WTC11 (cell line): ENCODE data around the gene TFAP2E. TPM values are rescaled to one million over a fixed set of nuclear protein-coding genes. Genes with fewer than 3 reads are reported as not detected.

ENCODE experiments used
- ATAC-seq: fragments of 200-7000 bp; cut with Tn5 transposase; 2 replicates; pipeline ENCODE4 v1.10.0; 2021; ENCODE audit warnings: mild to moderate bottlenecking, moderate library complexity
- CTCF ChIA-PET: fragments of 300-600 bp; sonication (Branson Sonifier 250); formaldehyde crosslinking; loops from one replicate; lab custom pipeline; 2021; ENCODE audit warnings: antibody characterized with exemption; lab: Charles Lee
- POLR2A ChIA-PET: fragments of 350-600 bp; sonication (Branson Sonifier 250); formaldehyde crosslinking; loops from one replicate; lab custom pipeline; 2021; ENCODE audit warnings: antibody characterized with exemption; lab: Charles Lee
- DNase-seq: peaks from one replicate; pipeline ENCODE4 v3.0.0; 2021; ENCODE audit warnings: low spot score
- H3K27ac Mint-ChIP-seq: 2 replicates; pipeline ENCODE4 v1.8.0; 2021; ENCODE audit warnings: mixed read lengths
- H3K27me3 Mint-ChIP-seq: 2 replicates; pipeline ENCODE4 v1.8.0; 2021; ENCODE audit warnings: low read depth, mild to moderate bottlenecking, moderate library complexity, mixed read lengths
- H3K36me3 Mint-ChIP-seq: 2 replicates; pipeline ENCODE4 v1.8.0; 2021; ENCODE audit warnings: mixed read lengths
- H3K4me1 Mint-ChIP-seq: 2 replicates; pipeline ENCODE4 v1.8.0; 2022; ENCODE audit warnings: mixed read lengths
- H3K4me3 Mint-ChIP-seq: 2 replicates; pipeline ENCODE4 v1.8.0; 2021; ENCODE audit warnings: mild to moderate bottlenecking, moderate library complexity, mixed read lengths
- H3K9me3 Mint-ChIP-seq: 2 replicates; pipeline ENCODE4 v1.8.0; 2021; ENCODE audit warnings: mixed read lengths
- ETV6 ChIP-seq: sonication (generic); formaldehyde crosslinking; IDR thresholded peaks from 2 replicates; pipeline ENCODE4 v1.8.1; 2022; ENCODE audit warnings: mild to moderate bottlenecking, missing genetic modification reagents
- FOXK1 ChIP-seq: sonication (generic); formaldehyde crosslinking; IDR thresholded peaks from 2 replicates; pipeline ENCODE4 v1.8.0; 2022; ENCODE audit warnings: mild to moderate bottlenecking, moderate library complexity, missing genetic modification reagents
- MXD4 ChIP-seq: fragments of 250-450 bp; sonication (Bioruptor Pico); IDR thresholded peaks from 2 replicates; pipeline ENCODE4 v1.8.0; 2021; ENCODE audit warnings: mild to moderate bottlenecking, moderate library complexity, borderline replicate concordance
- PRRX2 ChIP-seq: fragments of 250-450 bp; sonication (Bioruptor Pico); IDR thresholded peaks from 2 replicates; pipeline ENCODE4 v1.8.0; 2021; ENCODE audit warnings: mild to moderate bottlenecking
- TEAD4 ChIP-seq: sonication (generic); formaldehyde crosslinking; IDR thresholded peaks from 2 replicates; pipeline ENCODE4 v1.8.0; 2022; ENCODE audit warnings: mild to moderate bottlenecking, missing genetic modification reagents
- ZNF232 ChIP-seq: sonication (generic); formaldehyde crosslinking; IDR thresholded peaks from 2 replicates; pipeline ENCODE4 v1.8.0; 2022; ENCODE audit warnings: mild to moderate bottlenecking, missing genetic modification reagents
- ZNF317 ChIP-seq: sonication (generic); formaldehyde crosslinking; IDR thresholded peaks from 2 replicates; pipeline ENCODE4 v1.8.1; 2023; ENCODE audit warnings: low read depth, mild to moderate bottlenecking, moderate library complexity, missing genetic modification reagents, borderline replicate concordance
- total RNA-seq: library from RNA; stranded (reverse); gene quantifications from 3 replicates; pipeline ENCODE4 v1.2.3, GENCODE V29; 2021
- TF ChIP-seq, protein P1 (sequence below): sonication (generic); formaldehyde crosslinking; IDR thresholded peaks from 2 replicates; pipeline ENCODE4 v1.8.0; 2022; ENCODE audit warnings: missing genetic modification reagents
- TF ChIP-seq, protein P2 (sequence below): sonication (generic); formaldehyde crosslinking; IDR thresholded peaks from 2 replicates; pipeline ENCODE4 v1.8.1; 2023; ENCODE audit warnings: mild to moderate bottlenecking, moderate library complexity, missing genetic modification reagents
- TF ChIP-seq, protein P3 (sequence below): sonication (generic); formaldehyde crosslinking; IDR thresholded peaks from 2 replicates; pipeline ENCODE4 v1.8.1; 2023; ENCODE audit warnings: mild to moderate bottlenecking, missing genetic modification reagents, borderline replicate concordance
- TF ChIP-seq, protein P4 (sequence below): sonication (generic); formaldehyde crosslinking; conservative IDR thresholded peaks from 2 replicates; pipeline ENCODE4 v1.8.1; 2023; ENCODE audit warnings: mild to moderate bottlenecking, low read depth, missing genetic modification reagents, moderate library complexity

Gene TFAP2E
- total RNA-seq, 1 experiment from 2014 or later = 1.7 TPM

DNA sequence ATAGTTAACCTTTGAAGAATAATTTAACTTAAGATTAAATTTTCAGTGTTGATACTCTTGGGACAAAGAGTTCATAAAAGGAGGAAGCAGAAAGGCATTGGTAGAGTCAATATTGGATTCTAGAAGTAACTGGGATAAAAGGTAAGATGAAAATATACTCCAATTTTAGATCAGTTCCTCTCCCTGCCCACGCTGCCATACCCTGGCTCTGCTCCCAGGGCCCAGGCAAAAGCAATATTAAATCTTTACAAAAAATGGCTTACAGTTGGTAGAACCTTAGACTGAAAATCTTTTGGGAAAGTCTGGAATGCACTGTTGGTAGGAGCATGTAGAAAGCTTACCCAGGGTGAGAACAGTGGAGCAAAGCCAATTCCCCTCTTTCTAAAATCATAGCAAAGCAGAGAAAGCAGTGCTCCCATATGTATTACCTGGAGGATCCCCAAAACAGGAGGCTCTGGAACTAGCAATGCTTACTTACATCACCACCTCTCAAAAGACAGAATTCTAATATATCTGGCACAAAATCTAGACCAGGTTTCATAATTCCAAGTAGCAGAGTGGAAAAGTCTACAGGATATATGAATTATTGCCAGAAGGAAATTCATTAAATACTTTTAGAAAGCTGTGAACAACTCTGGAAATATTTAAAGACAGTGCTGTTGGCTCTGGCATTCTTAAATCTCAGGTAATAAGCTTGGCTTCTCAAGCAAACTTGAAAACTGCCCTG lies 40.5 kb upstream of the TFAP2E start:
- Mint-ChIP-seq H3K36me3 (peaks cover 48% of the 10 kb centered on the region), H3K27ac (no peak overlapping the region), H3K4me3 (no peak overlapping the region), H3K27me3 (no peaks in the 10 kb centered on the region), H3K4me1 (peaks cover 39% of the 10 kb centered on the region), H3K9me3 (peaks cover 30% of the 10 kb centered on the region)
- TF ChIP-seq FOXK1 (no peak), MXD4 (CRISPR knock-in tag) (no peak), PRRX2 (CRISPR knock-in tag) (no peak), ZNF317 (no peak), TEAD4 (CRISPR knock-in tag) (no peak), ETV6 (CRISPR knock-in tag) (no peak)
- TF ChIP-seq, protein P1, sequence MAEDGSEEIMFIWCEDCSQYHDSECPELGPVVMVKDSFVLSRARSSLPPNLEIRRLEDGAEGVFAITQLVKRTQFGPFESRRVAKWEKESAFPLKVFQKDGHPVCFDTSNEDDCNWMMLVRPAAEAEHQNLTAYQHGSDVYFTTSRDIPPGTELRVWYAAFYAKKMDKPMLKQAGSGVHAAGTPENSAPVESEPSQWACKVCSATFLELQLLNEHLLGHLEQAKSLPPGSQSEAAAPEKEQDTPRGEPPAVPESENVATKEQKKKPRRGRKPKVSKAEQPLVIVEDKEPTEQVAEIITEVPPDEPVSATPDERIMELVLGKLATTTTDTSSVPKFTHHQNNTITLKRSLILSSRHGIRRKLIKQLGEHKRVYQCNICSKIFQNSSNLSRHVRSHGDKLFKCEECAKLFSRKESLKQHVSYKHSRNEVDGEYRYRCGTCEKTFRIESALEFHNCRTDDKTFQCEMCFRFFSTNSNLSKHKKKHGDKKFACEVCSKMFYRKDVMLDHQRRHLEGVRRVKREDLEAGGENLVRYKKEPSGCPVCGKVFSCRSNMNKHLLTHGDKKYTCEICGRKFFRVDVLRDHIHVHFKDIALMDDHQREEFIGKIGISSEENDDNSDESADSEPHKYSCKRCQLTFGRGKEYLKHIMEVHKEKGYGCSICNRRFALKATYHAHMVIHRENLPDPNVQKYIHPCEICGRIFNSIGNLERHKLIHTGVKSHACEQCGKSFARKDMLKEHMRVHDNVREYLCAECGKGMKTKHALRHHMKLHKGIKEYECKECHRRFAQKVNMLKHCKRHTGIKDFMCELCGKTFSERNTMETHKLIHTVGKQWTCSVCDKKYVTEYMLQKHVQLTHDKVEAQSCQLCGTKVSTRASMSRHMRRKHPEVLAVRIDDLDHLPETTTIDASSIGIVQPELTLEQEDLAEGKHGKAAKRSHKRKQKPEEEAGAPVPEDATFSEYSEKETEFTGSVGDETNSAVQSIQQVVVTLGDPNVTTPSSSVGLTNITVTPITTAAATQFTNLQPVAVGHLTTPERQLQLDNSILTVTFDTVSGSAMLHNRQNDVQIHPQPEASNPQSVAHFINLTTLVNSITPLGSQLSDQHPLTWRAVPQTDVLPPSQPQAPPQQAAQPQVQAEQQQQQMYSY (CRISPR knock-in tag) = no peak
- TF ChIP-seq, protein P2, sequence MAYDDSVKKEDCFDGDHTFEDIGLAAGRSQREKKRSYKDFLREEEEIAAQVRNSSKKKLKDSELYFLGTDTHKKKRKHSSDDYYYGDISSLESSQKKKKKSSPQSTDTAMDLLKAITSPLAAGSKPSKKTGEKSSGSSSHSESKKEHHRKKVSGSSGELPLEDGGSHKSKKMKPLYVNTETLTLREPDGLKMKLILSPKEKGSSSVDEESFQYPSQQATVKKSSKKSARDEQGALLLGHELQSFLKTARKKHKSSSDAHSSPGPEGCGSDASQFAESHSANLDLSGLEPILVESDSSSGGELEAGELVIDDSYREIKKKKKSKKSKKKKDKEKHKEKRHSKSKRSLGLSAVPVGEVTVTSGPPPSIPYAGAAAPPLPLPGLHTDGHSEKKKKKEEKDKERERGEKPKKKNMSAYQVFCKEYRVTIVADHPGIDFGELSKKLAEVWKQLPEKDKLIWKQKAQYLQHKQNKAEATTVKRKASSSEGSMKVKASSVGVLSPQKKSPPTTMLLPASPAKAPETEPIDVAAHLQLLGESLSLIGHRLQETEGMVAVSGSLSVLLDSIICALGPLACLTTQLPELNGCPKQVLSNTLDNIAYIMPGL (CRISPR knock-in tag) = no peak
- TF ChIP-seq, protein P3, sequence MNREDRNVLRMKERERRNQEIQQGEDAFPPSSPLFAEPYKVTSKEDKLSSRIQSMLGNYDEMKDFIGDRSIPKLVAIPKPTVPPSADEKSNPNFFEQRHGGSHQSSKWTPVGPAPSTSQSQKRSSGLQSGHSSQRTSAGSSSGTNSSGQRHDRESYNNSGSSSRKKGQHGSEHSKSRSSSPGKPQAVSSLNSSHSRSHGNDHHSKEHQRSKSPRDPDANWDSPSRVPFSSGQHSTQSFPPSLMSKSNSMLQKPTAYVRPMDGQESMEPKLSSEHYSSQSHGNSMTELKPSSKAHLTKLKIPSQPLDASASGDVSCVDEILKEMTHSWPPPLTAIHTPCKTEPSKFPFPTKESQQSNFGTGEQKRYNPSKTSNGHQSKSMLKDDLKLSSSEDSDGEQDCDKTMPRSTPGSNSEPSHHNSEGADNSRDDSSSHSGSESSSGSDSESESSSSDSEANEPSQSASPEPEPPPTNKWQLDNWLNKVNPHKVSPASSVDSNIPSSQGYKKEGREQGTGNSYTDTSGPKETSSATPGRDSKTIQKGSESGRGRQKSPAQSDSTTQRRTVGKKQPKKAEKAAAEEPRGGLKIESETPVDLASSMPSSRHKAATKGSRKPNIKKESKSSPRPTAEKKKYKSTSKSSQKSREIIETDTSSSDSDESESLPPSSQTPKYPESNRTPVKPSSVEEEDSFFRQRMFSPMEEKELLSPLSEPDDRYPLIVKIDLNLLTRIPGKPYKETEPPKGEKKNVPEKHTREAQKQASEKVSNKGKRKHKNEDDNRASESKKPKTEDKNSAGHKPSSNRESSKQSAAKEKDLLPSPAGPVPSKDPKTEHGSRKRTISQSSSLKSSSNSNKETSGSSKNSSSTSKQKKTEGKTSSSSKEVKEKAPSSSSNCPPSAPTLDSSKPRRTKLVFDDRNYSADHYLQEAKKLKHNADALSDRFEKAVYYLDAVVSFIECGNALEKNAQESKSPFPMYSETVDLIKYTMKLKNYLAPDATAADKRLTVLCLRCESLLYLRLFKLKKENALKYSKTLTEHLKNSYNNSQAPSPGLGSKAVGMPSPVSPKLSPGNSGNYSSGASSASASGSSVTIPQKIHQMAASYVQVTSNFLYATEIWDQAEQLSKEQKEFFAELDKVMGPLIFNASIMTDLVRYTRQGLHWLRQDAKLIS (CRISPR knock-in tag) = no peak
- ATAC-seq (no peak), DNase-seq (no peak)
- ChIA-PET CTCF (interaction anchor here (0.9 to 2.4 kb wide), 4 partner anchors 12 to 89 kb away, joined by 3 to 6 read pairs (median 4); no protein-coding TSS in a partner anchor), POLR2A (interaction anchor here (0.6 kb wide), 1 partner anchor 236 kb away, joined by 3 read pairs; no protein-coding TSS in a partner anchor)

DNA sequence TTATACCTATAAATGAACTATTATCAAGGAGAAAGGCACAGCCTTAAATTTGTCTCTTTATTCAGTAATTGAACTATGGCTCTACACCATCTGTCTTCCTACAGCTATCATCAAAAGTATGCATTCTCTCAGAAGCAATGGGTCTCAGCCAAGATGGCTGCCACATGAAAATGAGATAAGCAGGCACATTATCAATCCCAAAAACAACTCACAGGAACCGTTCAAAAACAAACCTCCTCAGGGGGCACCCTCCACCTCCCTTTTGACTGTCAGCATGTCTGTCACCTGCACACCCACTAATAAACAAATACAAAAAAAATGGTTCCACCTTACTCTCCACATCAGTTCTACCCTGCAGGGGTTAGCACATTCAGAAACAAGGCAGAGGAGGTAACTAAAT lies 39.5 kb upstream of the TFAP2E start:
- peaks cover 43% of the 10 kb centered on the region for H3K4me1 Mint-ChIP-seq
- 0 out of 2 replicates have a peak overlapping the region, but pooled peaks have one; percentile 77 for H3K27ac Mint-ChIP-seq
- H3K36me3 Mint-ChIP-seq = peaks cover 44% of the 10 kb centered on the region
- no peaks in the 10 kb centered on the region for H3K27me3 Mint-ChIP-seq
- H3K4me3 Mint-ChIP-seq = no peak overlapping the region
- H3K9me3 Mint-ChIP-seq = peaks cover 23% of the 10 kb centered on the region
- TF ChIP-seq, protein P4, sequence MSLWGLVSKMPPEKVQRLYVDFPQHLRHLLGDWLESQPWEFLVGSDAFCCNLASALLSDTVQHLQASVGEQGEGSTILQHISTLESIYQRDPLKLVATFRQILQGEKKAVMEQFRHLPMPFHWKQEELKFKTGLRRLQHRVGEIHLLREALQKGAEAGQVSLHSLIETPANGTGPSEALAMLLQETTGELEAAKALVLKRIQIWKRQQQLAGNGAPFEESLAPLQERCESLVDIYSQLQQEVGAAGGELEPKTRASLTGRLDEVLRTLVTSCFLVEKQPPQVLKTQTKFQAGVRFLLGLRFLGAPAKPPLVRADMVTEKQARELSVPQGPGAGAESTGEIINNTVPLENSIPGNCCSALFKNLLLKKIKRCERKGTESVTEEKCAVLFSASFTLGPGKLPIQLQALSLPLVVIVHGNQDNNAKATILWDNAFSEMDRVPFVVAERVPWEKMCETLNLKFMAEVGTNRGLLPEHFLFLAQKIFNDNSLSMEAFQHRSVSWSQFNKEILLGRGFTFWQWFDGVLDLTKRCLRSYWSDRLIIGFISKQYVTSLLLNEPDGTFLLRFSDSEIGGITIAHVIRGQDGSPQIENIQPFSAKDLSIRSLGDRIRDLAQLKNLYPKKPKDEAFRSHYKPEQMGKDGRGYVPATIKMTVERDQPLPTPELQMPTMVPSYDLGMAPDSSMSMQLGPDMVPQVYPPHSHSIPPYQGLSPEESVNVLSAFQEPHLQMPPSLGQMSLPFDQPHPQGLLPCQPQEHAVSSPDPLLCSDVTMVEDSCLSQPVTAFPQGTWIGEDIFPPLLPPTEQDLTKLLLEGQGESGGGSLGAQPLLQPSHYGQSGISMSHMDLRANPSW (CRISPR knock-in tag) = no peak
- no peak for TF ChIP-seq ZNF232
- POLR2A ChIA-PET = no interaction called here
- no peak for ATAC-seq
- no peak for DNase-seq
- CTCF ChIA-PET = interaction anchor here (0.6 to 2.4 kb wide), 5 partner anchors 12 to 257 kb away, joined by 3 to 6 read pairs (median 3); no protein-coding TSS in a partner anchor
